SIG-M5 treated with dmso at 0.1 percent for 504 hours (cell line): ENCODE measurements around the gene SNRPA.
"Not testable (repeated sequence)": the region's sequence is repeated elsewhere in the genome, so short reads cannot be mapped to it uniquely, and the experiment has no call there.

ENCODE experiments used
- DNase-seq: peaks from one replicate; lab custom pipeline; 2025; ENCODE audit not compliant: unreplicated experiment; lab: John Stamatoyannopoulos, UW

The SNRPA gene

GRCh38 chr19:40721140-40721486, 29.9 kb upstream of the SNRPA start:
- DNase-seq, result no peak

GRCh38 chr19:40721936-40722661, 28.9 kb upstream of the SNRPA start:
- DNase-seq, result no peak

GRCh38 chr19:40723661-40724254, 27.2 kb upstream of the SNRPA start:
- DNase-seq, result no peak

GRCh38 chr19:40724315-40724714, 26.7 kb upstream of the SNRPA start:
- no peak for DNase-seq

DNA sequence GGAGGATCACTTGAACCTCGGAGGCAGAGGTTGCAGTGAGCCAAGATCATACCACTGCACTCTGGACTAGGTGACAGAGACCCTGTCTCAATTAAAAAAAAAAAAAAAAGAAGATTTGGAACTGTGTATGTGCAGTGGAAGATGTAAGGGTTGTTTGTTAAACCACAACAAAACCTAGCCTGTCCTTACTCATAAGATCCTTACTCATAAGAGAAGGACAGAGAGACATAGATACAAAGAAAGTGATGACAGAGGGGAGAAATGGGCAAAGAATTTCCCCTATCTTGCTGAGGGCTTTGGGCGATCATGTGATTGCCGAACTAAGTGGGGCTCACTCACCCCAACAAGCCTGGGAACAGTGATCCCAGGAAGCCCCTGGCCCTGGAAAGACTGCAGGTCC, 26.1 kb upstream of the SNRPA start:
- DNase-seq, result no peak

DNA sequence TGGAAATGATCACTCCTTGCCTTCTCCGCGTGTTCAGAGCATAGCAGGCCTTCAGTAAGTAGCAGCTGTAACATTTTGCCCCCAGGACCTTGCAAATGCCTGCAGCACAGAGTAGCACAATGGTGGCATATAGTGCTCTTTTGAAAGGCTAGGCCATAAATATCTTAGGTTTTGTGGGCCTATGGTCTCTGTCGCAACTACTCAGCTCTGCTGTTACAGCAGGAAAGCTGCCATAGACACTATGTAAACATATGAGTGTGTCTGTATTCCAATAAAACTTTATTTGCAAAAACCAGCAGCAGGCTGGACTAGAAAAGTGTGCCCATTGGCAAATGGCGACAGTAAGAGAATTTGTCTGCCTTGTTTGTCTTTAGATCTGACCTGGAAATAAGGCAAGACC, 24.7 kb upstream of the SNRPA start:
- DNase-seq, result peak; percentile 64

- DNase-seq, result not testable (repeated sequence)
These were observed 20.9 kb upstream of the SNRPA start for GRCh38 chr19:40730065-40730464.

GRCh38 chr19:40732304-40732703, 18.7 kb upstream of the SNRPA start:
- DNase-seq, result not testable (repeated sequence)

- no peak for DNase-seq
These were observed 17.9 kb upstream of the SNRPA start for GRCh38 chr19:40733149-40733548.

GRCh38 chr19:40735013-40735771, 15.8 kb upstream of the SNRPA start:
- DNase-seq, result no peak

- no peak for DNase-seq
These were observed 14.3 kb upstream of the SNRPA start for GRCh38 chr19:40736661-40737060.

DNA sequence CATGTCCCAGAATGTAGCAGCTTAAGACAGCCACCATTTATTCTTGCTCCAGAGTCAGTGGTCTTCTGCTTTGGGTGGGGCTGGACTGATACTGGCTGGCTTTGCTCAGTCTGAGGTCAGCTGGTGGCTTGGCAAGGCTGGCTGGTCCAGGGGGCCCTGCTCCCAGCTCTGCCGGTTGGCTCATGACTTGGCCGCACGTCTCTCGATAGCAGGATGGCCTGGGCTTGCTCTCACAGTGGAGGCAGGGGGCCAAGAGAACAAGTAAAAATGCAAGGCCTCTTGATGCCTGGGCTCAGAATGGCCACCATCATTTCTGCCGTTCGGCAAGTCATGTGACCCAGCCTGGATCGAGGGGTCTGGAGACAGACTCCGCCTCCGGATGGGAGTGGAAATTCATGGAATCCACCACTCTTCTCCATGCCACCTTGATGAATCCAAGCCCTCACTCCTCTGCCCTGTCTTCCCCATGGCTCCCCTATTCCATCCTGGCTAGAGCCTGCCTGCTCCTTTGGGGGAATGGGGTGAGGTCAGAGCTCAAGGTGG, 13.8 kb upstream of the SNRPA start:
- no peak for DNase-seq

DNA sequence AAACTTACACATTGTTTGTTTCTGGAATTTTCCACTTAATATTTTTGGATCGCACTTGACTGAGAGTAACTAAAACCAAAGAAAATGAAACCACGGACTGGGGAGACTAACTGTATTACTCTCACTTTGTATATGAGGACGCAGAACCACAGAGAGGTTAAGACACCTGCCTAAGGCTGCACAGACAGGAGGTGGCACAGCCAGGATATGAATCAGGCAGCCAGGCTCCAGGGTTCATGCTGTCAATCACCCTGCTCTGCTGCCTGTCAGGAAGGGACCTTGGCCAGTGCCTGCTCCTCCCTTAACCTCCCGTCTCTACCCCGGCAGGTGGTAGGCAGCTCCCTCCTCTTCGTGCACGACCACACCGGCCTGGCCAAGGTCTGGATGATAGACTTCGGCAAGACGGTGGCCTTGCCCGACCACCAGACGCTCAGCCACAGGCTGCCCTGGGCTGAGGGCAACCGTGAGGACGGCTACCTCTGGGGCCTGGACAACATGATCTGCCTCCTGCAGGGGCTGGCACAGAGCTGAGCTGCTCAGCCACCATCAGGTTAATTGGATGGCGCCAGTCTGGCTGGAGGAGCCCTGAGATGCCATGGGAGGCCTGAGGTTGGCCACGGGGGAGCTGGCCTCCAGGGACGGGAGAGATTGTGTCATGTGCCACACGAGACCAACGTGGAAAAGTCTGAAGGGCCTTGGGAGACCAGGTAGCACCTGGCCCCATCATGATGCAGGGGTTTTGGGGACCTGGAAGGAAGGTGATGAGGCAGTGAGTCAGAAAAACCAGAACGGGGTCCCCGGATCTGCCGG, 11.8 kb upstream of the SNRPA start:
- no peak for DNase-seq

GRCh38 chr19:40739871-40740703, 10.9 kb upstream of the SNRPA start:
- DNase-seq, result no peak

GRCh38 chr19:40740747-40741146, 10.3 kb upstream of the SNRPA start:
- DNase-seq, result no peak

DNA sequence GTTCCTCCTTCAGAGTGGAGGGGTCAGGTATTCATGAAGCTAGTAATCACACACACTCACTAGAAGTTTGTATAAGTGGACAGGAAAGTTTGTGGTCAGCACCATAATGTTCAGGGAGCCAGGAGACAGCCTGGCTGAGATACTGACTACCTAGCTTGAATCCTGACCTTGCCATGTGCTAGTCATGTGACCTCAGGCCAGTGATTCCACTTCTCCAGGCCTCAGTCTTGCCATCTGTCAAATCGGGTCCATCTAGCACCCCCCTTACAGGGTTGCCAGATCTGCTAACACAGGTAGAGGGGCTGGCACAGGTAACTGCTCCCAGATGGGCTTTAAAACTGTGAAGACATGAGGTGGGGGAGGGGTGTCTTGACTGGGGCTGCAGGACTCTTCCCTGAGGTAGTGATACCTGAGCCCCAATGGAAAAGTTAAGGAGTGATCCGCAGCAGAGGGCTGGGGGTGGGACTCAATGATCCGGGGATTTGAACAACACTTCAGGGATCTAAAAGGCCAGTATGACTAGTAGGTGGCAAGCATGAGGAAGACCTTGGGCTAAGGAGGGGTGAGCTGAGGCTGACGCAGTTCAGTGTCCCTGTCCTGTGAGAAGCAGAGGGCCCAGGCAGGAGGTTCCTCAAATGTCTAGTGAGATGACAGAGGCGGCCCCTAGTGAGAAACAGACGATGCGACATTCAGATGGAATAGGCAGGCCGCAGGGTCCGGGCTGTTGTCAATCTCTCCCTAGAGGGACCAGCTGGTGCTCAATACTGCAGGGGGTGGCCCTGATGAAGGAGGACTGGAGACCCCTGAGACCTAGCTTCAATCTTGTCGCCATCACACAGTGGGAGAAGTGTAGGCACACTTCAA, 9.2 kb upstream of the SNRPA start:
- DNase-seq, result no peak

DNA sequence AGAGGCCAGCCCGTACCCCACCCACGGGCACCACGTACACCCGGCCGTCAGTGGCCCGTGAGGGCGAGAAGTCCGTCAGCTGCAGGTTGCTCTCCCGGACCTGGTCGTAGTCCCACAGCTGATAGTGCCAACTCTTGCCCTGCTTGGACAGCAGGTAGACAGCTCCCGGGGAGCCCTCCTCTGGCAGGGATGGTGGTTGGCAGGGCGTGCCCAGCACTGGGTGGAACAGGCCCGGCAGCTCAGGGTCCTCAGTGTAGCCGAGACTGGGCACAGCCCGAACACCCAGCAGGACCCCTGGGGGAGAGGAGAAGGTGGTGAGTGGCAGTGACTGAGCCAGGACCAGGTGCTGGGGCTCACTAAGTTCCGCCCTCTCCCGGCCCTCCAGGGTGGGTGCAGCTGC, 8.5 kb upstream of the SNRPA start:
- no peak for DNase-seq

- no peak for DNase-seq
These were observed 8.1 kb upstream of the SNRPA start for GRCh38 chr19:40742886-40743285.

DNA sequence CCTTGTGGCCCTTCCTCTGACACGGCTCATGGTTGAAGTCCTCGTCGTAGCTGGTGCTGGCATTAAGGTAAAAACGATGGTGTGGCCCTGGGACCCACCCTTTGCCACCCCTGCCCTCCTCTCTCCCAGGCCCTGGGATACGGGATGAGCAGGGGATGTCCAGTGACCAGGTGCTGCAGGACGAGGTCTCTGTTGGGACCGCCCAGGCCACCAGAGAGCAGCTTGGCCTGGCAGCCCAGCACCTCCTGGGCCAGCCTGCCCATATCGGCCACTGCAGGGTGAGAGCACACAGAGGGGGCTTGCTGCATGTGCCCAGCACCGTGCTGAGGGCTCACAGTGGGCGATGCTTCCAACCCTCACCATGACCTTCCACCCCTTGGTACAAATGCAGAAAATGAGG, 7.1 kb upstream of the SNRPA start:
- no peak for DNase-seq
